Activated naive CD8-positive, alpha-beta T cell treated with anti-CD3 and anti-CD28 coated beads, Interleukin-2, amount 50 U/mL, for 16 hours (primary cell): Measurements from ENCODE around the gene REXO1.
A peak's percentile ranks its signal among the peaks of the same experiment; 100 is the strongest.
"Not testable (repeated sequence)": the region's sequence is repeated elsewhere in the genome, so short reads cannot be mapped to it uniquely, and the experiment has no call there.

Source experiments
- DNase-seq: peaks from one replicate; pipeline ENCODE4 v3.0.0-alpha.2; 2020; ENCODE audit warnings: low read depth, low spot score

Gene REXO1

DNA sequence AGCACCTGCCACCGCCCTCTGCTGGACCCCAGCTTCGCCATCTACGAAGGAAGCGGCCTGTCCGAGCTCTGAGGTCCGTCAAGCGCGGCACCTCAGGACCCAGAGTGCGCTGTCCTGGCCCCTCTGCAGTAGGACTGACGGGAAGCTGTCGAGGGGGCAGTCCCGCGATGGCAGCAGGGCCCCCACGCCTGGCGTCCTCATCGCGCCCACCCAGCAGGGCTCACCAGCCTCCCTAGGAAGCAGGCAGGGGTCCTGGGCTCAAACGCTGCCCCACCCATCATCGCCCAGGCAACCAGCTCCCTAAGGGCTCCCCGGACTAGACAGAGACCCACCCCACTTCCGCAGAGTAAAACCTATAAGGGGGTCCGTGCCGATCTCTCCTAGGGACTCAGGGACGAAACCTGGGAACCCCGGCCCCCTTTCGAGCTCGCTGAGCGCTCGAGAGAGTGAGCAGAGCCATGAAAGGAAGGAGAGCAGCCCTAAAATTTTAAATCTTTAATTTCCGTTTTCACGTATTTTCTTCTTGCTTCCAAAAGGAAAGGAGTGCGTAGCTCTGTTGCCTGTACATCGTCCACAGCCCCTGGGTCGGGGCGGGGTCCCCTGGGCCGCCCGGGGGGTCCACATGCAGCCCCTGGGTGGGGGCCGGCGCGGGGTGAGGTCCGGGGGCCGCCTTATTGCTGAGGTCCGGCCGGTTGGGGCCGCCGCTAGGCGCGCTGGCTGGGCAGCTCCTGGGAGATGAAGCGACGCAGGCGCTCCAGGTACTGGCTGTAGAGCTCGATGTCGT, 28.4 kb upstream of the REXO1 start:
- DNase-seq, result not testable (repeated sequence)

DNA sequence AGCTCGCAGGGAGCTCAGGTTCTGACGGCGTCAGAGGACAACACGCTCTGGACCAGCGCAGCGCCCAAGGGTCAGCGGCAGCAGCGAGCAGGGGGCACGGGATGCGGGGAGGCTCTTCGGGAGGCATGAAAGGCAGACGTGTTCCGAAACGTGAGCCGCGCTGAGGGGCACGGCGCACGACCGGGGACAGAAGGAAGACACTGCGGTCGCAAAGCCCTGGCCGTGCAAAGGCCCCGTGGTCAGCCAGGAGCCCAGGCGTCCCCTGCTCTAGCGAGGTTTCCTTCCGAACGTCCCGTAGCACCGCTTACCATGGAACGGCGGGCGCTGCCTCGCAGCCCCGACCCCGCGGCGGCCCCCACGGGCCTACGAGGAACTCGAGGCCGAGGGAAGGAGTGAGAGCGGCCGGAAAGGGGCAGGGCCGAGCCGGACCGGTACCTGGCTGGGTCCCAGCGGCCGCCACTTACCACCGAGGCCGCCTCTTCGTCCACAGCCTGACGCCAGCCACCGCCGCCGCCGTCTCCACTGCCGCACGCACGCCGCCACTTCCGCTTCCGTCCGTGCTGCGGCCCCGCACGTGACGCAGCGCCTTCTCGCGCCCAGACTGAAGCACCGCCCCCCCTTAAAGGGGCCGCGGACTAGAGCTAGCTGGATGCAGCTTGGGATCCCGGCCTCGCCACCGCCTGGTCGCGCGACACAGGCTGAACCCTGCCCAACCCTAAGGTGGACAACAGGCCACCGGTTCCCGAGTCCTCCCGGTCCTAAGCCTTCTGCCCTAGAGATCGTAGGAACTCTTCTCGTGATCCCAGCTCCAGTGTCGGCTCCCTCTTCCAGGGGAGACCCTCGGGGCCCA, 27.6 kb upstream of the REXO1 start:
- peak; percentile 70 for DNase-seq

DNA sequence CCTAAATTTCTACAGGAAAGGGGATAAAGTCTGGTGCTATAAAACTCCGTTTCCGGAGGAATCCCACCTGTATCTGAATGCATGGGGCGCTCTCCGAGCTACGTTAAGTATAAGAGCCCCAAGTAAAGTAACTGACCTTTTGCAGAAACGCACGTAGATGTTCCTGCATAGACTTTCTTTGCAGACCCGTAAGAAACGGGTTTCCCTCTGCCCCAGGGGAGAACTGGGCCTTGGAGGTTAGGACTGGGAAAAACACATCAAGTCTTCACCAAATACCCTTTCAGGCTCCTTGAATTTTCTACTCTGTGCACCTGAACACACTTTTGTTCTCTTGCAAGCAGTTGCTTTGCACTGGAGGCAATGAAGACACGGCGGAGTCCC, 27.0 kb upstream of the REXO1 start:
- not testable (repeated sequence) for DNase-seq

DNA sequence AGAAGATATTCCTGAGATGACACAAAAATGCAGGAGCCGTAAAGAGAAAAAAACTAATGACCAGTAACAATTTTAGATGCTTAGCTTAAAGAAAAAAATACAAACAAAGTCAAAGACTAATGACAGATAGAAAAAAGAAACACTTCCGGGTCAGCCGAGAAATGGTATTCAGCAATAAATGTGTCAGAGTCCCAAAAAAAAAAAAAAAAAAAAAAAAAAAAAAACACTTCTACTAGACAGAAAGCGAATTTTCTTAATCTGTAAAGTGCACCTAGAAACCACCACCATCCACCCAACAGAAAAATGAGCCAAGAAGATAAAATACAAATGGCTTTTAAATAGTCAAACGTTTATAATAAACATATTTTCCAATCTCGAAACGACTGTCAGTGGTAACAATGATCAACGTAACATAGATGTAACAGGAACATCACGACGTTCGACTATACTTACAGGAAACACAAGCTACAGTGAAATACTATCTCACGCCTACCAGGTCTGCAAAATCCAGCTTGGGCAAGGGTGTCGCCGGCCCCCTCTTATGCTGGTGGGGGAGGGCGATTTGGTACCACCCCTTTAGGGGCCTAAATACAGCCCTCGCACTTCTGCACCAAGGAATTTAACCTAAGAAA, 26.4 kb upstream of the REXO1 start:
- no peak for DNase-seq

DNA sequence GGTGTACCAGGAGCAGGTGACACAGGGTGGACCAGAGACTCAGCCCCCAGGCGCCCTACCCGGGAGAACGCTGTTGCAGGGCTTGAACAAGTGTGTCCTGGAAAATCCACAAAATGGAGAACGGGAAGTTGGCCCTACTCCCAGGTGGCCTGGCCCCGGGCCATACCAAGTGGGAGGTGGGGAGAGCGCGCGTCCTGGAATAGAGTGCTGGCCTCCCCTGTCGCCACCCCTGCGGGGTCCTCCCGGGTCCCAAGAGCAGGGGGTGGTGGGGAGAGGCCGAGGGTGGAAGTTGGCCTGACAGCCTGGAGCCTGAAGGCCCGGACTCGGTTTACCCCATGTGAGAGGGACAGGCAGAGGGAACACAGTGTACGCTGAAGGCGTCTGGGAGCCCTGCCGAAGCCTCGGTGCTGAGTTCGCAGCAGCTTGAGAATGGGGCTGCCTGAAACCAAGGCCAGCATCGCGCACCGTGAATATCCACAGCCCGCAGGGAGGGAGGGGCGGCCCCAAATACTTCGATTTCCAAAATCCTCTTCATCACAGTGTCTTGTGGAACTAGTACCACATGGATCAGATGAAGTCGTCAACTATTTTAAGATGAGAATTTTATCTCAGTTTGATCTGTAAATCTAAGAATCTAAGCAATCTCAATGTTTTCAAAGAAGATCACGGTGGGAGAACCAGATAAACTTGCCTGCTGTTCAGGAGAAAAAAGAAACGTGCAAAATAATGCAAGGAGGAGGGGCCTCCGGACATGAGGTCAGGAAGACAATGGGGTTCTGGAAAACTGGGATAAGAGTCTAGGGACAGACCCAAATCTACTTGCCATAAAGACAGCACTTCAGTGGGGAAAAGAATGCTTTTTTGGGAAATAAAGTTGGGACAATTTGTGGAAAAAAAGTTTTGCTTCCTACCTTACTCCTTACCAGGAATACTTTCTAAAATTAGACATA, 25.5 kb upstream of the REXO1 start:
- DNase-seq, result no peak

DNA sequence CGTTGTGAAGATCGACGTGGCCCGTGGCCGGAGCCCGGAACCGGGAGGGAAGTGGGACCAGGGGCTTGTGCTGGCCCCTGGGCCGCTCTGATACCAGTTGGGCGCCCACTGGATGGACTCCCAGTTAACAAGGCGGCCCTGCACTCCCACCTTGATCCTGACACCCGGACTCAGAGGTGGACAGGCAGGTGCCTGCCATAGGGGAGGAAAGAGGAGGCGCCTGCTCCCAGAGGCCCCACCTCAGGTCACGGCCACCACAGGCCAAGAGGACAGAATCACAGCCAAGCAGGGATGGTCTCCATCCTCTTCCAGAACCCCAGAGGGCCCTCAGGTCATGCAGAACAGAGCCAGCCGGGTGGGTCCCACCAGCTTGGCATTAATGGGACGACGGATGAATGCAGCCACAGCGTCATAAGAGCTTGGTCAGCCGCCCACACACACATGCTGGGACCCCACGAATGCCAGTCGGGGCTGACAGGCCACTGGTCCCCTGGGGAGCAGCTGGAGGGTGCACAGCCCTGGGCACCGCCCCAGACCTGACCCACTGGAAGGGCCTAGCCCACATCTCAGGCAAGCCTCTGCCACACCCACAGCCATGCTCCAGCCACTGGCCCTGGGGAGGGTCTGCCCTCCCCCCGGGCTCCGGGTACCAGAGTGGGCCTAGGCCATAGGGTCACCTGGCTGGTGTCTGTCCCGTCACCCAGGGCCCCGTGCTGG, 24.7 kb upstream of the REXO1 start:
- no peak for DNase-seq

GRCh38 chr19:1871630-1872029, 23.3 kb upstream of the REXO1 start:
- no peak for DNase-seq

DNA sequence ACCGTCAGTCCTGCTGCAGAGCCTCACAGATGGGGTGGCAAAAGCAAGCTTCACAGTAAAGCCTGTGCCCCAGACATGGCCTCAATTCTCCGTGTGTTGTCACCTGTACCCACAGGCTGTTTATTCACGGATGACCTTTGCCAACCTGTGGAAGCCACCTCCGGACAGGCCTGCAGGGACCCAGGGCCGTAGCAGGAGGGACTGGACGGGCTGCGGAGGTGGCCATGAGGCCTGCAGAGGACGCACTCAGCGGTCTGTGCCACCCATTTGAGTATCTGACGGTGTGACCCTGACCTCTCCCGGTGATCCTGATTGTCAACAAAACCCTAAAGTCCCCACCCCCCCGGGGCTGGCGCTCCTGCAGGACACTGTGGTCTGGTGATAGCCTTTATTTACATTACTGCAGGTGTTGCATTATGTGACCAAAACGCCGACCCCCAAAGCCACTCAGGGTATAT, 22.9 kb upstream of the REXO1 start:
- DNase-seq, result no peak

GRCh38 chr19:1868971-1869370, 20.7 kb upstream of the REXO1 start:
- no peak for DNase-seq

DNA sequence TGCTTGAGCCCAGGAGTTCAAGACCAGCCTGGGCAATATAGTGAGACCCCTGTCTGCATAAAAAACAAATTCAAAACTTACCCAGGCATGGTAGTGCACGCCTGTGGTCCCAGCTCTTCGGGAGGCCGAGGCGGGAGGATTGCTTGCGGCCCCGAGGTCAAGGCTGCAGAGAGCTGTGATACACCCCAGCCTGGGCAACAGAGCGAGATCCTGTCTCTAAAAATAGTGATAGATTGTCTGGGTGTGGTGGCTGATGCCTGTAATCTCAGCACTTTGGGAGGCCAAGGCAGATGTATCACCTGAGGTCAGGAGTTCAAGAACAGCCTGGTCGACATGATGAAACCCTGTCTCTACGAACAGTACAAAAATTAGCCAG, 19.1 kb upstream of the REXO1 start:
- no peak for DNase-seq

DNA sequence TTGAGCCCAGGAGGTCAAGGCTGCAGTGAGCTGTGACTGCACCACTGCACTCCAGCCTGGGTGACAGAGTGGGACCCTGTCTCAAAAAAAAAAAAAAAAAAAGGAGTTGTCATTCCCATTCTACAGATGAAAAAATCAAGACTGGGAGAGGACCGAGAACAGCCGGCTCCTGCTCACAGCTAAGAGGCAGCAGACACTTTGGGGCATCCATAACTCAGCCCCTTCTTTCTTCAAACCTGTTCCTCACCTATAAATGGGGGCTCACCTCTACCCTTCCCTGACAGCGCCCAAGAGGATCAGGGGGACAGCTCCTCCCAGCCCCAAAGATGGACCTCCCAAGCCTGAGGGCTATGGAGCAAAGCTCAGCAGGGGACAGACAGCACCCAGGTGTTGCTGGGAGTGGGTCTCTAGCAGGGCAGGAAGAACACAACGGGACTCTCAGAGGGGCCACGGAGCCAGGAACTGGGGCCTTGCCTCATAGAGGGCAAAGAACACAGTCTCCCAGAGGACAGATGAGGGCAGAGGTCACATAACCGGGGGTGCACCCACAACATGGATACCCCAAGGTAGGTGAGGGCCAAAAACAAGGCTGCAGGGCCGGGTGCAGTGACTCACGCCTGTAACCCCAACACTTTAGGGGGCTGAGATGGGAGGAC, 18.5 kb upstream of the REXO1 start:
- DNase-seq, result no peak

DNA sequence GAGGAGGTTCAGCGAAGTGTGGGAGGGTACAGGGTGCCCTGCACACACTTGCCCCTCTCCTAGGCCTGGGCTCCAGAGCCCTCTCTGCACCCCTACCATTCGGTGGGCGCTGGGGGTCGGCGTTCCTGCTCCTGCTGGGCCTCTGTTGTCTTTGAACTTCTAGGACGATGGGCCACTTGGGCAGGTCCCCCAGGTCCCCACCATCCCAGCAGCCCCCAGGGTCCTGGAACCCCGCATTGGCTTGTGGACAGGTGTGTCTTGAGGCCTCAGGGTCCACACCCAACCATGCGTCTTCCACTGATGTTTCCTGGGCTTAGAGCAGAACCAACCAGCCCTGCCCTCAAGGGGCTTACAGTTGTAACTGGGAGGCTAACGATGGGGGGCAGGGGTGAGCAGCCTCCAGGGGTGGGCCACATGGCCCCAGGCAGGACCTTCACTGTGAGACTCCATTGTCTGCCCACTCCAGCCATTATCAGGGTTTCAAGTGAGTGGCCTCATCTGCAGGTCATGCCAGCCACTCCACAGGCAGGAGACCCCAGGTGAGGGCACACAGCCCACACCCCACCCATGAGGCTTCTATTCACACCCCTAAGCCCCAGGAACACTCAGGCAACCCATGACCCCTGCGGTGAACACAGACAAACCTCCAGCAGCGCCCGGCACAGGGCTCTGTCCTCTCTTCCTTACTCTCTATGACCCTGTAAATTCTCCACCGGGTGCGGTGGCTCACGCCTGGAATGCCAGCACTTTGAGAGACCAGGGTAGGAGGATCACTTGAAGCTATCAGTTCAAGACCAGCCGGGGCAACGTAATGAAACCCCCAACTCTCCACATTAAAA, 17.1 kb upstream of the REXO1 start:
- no peak for DNase-seq

GRCh38 chr19:1864480-1865171, 16.3 kb upstream of the REXO1 start:
- DNase-seq, result no peak

DNA sequence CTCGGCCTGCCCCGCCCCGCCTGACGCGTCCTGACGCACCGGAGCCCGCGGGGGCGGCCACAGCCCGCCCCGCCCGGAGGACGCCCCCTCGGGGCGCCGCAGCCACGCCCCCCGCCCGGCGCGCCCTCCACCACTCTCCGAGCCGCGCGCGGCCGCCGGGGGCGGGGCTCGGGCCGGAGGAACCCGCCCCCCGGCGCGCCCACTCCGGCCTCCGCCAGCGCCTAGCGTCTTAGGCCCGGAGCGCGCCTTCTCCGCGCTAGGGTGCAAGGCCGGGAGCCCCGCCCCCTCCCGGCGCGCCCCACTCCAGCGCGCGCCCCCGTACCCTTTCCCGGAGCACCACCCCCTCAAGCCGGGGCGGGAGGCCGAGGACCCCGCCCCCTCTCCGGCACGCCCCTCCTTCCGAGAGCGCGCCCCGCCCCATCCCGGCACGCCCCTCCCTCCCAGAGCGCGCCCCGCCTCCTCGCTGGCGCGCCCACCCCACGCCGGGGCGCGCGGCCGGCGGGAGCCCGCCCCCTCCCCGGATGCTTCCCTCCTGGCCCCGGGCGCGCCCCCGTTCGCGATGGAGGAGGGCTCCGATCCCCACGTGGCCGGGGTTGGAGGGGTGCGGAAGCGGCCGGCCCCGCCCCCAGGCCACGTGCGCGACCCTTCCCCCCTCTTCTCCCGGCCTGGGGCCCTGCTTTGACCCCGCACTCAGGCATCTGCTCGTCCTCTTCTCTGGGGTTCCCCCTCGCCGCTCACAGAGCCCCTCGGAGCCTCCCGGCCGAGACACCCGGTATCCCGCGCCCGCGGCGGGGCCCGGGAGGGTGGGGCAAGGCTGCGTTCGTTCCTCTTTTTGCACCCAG, 15.6 kb upstream of the REXO1 start:
- DNase-seq, result peak; percentile 84

DNA sequence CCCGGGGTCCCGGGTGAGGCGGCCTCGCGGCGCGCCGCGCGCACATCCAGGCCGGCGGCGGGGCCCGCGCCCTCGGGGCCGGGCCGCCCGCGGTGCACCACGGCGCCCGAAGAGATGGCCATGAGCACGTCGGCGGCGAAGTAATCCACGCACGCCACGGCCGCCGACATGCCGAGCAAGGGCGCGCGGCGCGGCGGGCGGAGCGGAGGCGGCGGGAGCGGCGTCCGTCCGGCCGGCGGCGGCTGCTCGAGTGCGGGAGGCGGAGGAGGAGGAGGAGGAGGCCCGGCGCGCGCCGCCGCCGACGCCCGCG, 15.0 kb upstream of the REXO1 start, which contains the start of gene KLF16:
Gene KLF16, minus strand, starts transcription at position 252 of the 310 bp plus-strand sequence. Its CDS starts 82 bp downstream, at position 170.
- no peak for DNase-seq

- DNase-seq, result no peak
Observed at GRCh38 chr19:1862424-1863327, 14.4 kb upstream of the REXO1 start.

DNA sequence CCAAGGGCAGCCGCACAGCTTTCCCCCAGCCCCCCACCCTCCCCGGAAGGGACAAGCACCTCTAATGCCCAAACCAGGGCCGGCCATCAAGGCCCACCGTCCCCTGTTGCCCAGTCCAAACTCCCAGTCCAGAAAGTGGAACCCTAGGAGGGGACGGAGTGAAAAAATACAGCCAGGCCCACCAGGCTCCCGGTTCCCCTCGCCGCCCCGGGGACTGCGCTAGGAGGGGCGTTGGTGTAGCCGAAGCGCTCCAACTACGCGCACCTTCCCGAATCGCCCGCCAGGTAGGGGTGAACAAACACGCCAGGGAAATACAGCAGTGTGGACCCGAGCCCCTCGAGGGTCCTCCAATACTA, 13.8 kb upstream of the REXO1 start:
- no peak for DNase-seq
